ENCODE data around the gene TMEM97. TPM values are rescaled to one million over a fixed set of nuclear protein-coding genes. Genes with fewer than 3 reads are reported as not detected.

The TMEM97 gene
- total and polyA plus RNA-seq, 2 donors, result 3.3 to 17.2 TPM

DNA sequence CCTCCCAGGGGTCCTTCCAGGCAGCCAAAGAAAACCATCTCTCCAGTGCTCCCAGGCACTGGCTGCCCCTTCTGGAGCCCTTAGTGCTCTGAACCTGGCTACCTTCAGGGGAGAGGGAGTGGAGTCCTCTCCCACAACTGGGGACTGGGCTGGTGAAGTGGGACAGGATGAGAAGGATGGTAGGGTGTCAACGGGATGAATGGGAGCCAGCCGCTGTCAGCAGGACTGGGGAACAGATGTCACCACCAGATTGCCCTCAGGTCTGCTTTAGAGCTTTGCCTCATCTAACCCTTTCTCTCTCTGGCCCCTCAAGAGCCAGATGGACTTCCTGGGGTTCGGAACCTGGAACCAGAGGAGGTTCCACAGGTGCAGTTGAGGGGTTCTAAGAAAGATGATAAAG is 46.5 kb downstream of the TMEM97 start:
- Histone ChIP-seq H3K9me3 (ENCODE audit: control insufficient read depth in 2 of 2, insufficient read depth in 1 of 2, low read length in 1 of 2) (no peaks in the 10 kb centered on the region), H3K4me3 (ENCODE audit: low read length in 2 of 2) (no peak overlapping the region), H3K27me3 (ENCODE audit: control insufficient read depth in 2 of 2, insufficient read depth in 1 of 2, low read length in 1 of 2) (peaks cover 0 to 7% of the 10 kb centered on the region in 2 donors), H3K36me3 (ENCODE audit: control insufficient read depth in 2 of 2, insufficient read depth in 2 of 2, low read length in 1 of 2) (peaks cover 31 to 40% of the 10 kb centered on the region in 2 donors), H3K4me1 (ENCODE audit: control insufficient read depth in 2 of 2, insufficient read depth in 2 of 2, low read length in 2 of 2) (no peaks in the 10 kb centered on the region), H3K27ac (ENCODE audit: low read depth in 1 of 2, low read length in 1 of 2) (no peak overlapping the region)
- 94% methylated on average over 3 of the region's 3 CpGs for WGBS
- DNase-seq (ENCODE audit: low read depth in 6 of 9, low spot score in 9 of 9), result no peak

DNA sequence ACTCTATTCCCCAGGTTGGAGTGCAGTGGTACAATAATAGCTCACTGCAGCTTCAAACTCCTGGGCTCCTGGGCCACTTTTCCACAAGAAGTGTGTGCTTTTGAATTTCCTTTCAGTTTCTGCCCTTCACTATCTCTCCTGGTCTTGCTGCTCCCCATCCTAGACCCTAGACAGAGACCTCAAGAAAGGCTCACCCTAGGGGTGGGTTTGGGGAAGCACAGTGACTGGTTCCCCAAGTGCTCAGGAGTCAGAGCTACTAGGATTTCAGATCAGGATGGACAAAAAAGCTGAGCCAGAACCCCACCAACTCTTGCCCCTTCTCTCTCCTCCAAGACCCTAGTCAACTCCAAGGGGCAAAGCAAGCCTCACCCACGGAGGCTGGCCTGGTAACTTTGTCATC is 47.6 kb downstream of the TMEM97 start:
- no peaks in the 10 kb centered on the region for H3K9me3 ChIP-seq (ENCODE audit: control insufficient read depth in 2 of 2, insufficient read depth in 1 of 2, low read length in 1 of 2)
- 95% methylated on average over 1 of the region's 1 CpG for WGBS
- DNase-seq (ENCODE audit: low read depth in 6 of 9, low spot score in 9 of 9), result no peak
- H3K36me3 ChIP-seq (ENCODE audit: control insufficient read depth in 2 of 2, insufficient read depth in 2 of 2, low read length in 1 of 2), result peaks cover 19 to 28% of the 10 kb centered on the region in 2 donors
- peaks cover under 1% of the 10 kb centered on the region in 2 donors for H3K4me1 ChIP-seq (ENCODE audit: control insufficient read depth in 2 of 2, insufficient read depth in 2 of 2, low read length in 2 of 2)
- peaks cover 0 to 16% of the 10 kb centered on the region in 2 donors for H3K27me3 ChIP-seq (ENCODE audit: control insufficient read depth in 2 of 2, insufficient read depth in 1 of 2, low read length in 1 of 2)
- no peak overlapping the region for H3K27ac ChIP-seq (ENCODE audit: low read depth in 1 of 2, low read length in 1 of 2)
- no peak overlapping the region for H3K4me3 ChIP-seq (ENCODE audit: low read length in 2 of 2)

DNA sequence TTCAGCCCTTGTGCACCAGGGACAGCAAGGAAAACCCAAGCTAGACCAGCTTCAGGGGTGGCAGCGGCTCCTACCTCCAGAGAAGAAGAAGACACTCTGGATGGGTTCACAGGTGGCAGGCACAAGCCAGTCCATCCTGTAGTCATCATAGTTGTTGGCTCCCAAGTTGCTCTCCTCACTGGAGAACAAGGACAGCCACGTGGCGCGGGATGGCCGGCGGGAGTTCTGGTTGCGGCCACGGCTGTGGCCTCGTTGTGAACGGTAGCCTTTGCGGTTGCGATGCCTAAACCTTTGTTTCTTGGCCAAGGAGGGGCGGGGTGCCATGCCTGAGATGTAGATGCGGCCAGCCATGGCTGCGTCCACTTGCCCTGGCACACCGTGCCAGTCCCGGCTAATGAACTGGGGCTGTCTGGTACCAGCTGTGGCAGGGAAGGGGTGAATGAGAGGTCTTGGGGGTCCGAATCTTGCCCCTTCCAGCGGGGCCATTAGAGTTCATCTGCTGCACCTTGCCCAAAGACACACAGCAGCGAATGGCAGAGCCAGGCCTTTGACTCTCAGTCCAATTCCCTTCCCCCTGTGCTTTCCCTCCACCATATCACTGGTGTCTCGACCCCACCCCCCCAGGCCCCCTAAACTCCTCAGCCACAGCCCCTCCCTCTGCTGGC is 48.8 kb downstream of the TMEM97 start:
- 97% methylated on average over 21 of the region's 21 CpGs for WGBS
- Histone ChIP-seq H3K4me3 (ENCODE audit: low read length in 2 of 2) (no peak overlapping the region), H3K27me3 (ENCODE audit: control insufficient read depth in 2 of 2, insufficient read depth in 1 of 2, low read length in 1 of 2) (peaks cover 3 to 27% of the 10 kb centered on the region in 2 donors), H3K9me3 (ENCODE audit: control insufficient read depth in 2 of 2, insufficient read depth in 1 of 2, low read length in 1 of 2) (peaks cover 0 to 1% of the 10 kb centered on the region in 2 donors), H3K4me1 (ENCODE audit: control insufficient read depth in 2 of 2, insufficient read depth in 2 of 2, low read length in 2 of 2) (peaks cover 9 to 11% of the 10 kb centered on the region in 2 donors), H3K36me3 (ENCODE audit: control insufficient read depth in 2 of 2, insufficient read depth in 2 of 2, low read length in 1 of 2) (peaks cover 11 to 24% of the 10 kb centered on the region in 2 donors), H3K27ac (ENCODE audit: low read depth in 1 of 2, low read length in 1 of 2) (no peak overlapping the region)
- DNase-seq (ENCODE audit: low read depth in 6 of 9, low spot score in 9 of 9), result no peak

DNA sequence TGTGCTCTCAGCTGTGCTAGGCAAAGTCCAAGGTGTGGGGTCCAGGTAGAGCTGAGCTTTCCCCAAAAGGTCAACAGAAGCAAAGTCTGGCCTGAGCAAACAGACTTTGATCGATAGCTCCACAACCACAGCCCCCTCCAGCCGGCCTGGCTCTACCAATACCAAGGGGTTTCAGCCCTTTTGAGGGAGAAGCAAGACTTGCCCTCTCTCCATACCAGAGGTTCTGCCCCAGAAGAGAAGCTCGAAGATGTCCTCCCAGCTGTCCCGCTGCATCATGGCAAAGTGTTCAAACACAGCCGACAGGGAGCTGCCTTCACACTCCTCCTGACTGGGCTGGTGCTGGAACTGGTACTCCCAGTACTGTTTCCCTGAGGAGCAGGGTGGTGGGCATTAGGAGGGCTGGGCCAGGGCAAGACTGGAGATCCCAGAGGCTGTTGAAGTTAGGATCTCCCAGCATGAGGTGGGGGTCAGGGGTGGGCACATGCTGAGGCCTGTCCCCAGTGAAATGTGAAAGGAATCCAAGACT is 49.4 kb downstream of the TMEM97 start:
- no peak overlapping the region for H3K4me3 ChIP-seq (ENCODE audit: low read length in 2 of 2)
- 94% methylated on average over 5 of the region's 5 CpGs for WGBS
- peaks cover 10 to 14% of the 10 kb centered on the region in 2 donors for H3K4me1 ChIP-seq (ENCODE audit: control insufficient read depth in 2 of 2, insufficient read depth in 2 of 2, low read length in 2 of 2)
- peaks cover 6 to 33% of the 10 kb centered on the region in 2 donors for H3K27me3 ChIP-seq (ENCODE audit: control insufficient read depth in 2 of 2, insufficient read depth in 1 of 2, low read length in 1 of 2)
- DNase-seq (ENCODE audit: low read depth in 6 of 9, low spot score in 9 of 9), result no peak
- H3K9me3 ChIP-seq (ENCODE audit: control insufficient read depth in 2 of 2, insufficient read depth in 1 of 2, low read length in 1 of 2), result peaks cover 0 to 1% of the 10 kb centered on the region in 2 donors
- peaks cover 5 to 19% of the 10 kb centered on the region in 2 donors for H3K36me3 ChIP-seq (ENCODE audit: control insufficient read depth in 2 of 2, insufficient read depth in 2 of 2, low read length in 1 of 2)
- no peak overlapping the region for H3K27ac ChIP-seq (ENCODE audit: low read depth in 1 of 2, low read length in 1 of 2)

DNA sequence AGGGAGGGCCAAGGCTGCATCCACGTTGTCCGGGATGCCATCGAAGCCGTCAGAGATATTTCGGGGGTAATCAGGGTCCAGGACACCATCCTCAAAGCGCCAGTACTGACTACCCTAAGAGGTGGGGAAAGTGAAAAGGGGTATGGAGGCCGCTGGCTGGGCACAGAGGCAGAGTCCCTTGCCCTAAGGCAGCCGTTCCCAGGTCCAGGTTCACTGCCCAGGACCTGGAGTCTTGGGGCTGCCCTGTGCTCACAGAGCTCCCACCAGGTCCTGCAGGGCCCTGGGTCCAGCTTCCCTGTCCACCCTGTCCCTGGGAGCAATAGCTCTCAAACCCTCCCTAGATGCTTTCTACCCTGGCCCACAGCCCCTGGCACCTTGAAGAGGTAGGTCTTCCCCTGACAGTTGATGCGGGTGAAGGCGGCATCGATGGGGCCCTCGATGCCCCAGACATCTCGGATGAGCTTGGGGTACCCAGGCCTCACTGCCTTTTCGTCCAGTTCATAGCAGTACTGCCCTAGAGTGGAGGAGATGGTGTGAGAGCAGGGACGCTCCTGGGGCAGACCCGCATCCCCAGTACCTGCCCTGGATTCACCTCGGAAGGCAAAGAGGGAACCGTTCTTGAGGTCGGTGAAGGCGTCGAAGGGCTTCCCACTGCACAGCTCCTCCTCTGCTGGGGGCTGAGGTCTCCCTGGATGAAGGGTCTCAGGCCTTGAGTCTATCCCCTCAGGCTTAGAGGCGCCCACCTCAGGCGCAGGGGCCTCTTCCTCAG is 50.1 kb downstream of the TMEM97 start:
- Histone ChIP-seq H3K4me3 (ENCODE audit: low read length in 2 of 2) (no peak overlapping the region), H3K36me3 (ENCODE audit: control insufficient read depth in 2 of 2, insufficient read depth in 2 of 2, low read length in 1 of 2) (peaks cover 0 to 12% of the 10 kb centered on the region in 2 donors), H3K27me3 (ENCODE audit: control insufficient read depth in 2 of 2, insufficient read depth in 1 of 2, low read length in 1 of 2) (peaks cover 8 to 40% of the 10 kb centered on the region in 2 donors), H3K9me3 (ENCODE audit: control insufficient read depth in 2 of 2, insufficient read depth in 1 of 2, low read length in 1 of 2) (peaks cover 0 to 1% of the 10 kb centered on the region in 2 donors), H3K27ac (ENCODE audit: low read depth in 1 of 2, low read length in 1 of 2) (no peak overlapping the region), H3K4me1 (ENCODE audit: control insufficient read depth in 2 of 2, insufficient read depth in 2 of 2, low read length in 2 of 2) (peaks cover 10 to 14% of the 10 kb centered on the region in 2 donors)
- no peak for DNase-seq (ENCODE audit: low read depth in 6 of 9, low spot score in 9 of 9)
- whole genome bisulfite sequencing, result 97% methylated on average over 23 of the region's 23 CpGs

DNA sequence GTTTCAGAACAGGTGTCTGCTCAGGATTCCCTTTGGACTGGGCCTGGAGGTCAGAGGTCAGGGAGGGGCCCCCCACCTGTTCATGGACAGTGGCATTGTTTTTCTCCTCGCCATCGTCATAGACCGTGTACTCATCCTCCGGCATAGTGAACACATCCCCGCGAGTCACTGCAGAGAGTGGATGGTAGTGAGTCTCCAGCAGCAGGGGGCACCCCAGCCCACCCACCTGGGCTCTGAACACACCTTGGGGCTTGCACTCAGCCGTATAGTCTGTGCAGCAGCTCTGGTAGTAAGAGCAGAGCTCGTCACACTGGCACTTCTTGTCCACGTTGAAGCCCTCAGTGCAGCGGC is 50.7 kb downstream of the TMEM97 start:
- no peak overlapping the region for H3K27ac ChIP-seq (ENCODE audit: low read depth in 1 of 2, low read length in 1 of 2)
- DNase-seq (ENCODE audit: low read depth in 6 of 9, low spot score in 9 of 9), result no peak
- 92% methylated on average over 10 of the region's 10 CpGs for WGBS
- H3K27me3 ChIP-seq (ENCODE audit: control insufficient read depth in 2 of 2, insufficient read depth in 1 of 2, low read length in 1 of 2), result peaks cover 8 to 45% of the 10 kb centered on the region in 2 donors
- no peak overlapping the region for H3K4me3 ChIP-seq (ENCODE audit: low read length in 2 of 2)
- peaks cover 0 to 1% of the 10 kb centered on the region in 2 donors for H3K9me3 ChIP-seq (ENCODE audit: control insufficient read depth in 2 of 2, insufficient read depth in 1 of 2, low read length in 1 of 2)
- peaks cover 0 to 7% of the 10 kb centered on the region in 2 donors for H3K36me3 ChIP-seq (ENCODE audit: control insufficient read depth in 2 of 2, insufficient read depth in 2 of 2, low read length in 1 of 2)
- H3K4me1 ChIP-seq (ENCODE audit: control insufficient read depth in 2 of 2, insufficient read depth in 2 of 2, low read length in 2 of 2), result peaks cover 10 to 14% of the 10 kb centered on the region in 2 donors

DNA sequence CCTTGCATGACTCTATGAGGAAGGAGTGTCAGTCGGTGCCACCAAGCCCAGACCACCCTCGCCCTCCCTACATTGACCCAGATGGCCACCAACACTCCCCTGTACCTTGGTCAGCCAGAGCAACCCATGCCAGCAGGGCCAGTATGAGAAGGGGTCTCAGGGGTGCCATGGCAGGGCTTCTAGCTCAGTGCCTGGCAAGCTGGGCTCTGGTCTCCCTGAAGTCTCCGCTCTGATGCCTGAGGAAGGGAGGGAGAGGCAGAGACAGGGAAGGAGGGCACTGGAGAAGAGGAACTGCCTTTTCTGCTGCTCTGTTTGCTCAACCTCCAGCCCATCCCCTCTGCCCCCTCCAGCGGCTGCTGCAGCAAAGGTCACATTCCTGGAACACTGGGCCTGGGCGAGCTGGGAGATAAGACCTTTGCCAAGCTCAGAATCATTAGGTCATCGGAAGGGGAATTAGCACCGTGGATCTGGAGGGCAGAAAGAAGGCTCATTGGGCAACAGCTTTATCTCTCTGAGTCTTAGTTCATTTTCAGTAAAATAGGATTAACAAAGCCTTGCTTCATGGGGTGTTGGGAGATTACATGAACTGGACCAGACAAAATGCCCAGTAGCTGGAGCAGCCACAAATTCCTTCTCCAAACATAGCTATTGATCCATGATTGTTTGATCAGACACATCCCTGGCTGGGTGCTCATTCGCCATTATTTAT is 51.2 kb downstream of the TMEM97 start, which contains the start of gene VTN:
Gene VTN, minus strand, starts transcription at position 273 of the 709 bp plus-strand sequence. Its CDS starts 104 bp downstream, at position 169.
- peaks cover 10 to 14% of the 10 kb centered on the region in 2 donors for H3K4me1 ChIP-seq (ENCODE audit: control insufficient read depth in 2 of 2, insufficient read depth in 2 of 2, low read length in 2 of 2)
- no peak for DNase-seq (ENCODE audit: low read depth in 6 of 9, low spot score in 9 of 9)
- peaks cover 0 to 1% of the 10 kb centered on the region in 2 donors for H3K9me3 ChIP-seq (ENCODE audit: control insufficient read depth in 2 of 2, insufficient read depth in 1 of 2, low read length in 1 of 2)
- no peak within 1 kb of the TSS for H3K27ac ChIP-seq (ENCODE audit: low read depth in 1 of 2, low read length in 1 of 2)
- 63% methylated on average over 8 of the region's 8 CpGs for WGBS
- H3K27me3 ChIP-seq (ENCODE audit: control insufficient read depth in 2 of 2, insufficient read depth in 1 of 2, low read length in 1 of 2), result peaks cover 8 to 50% of the 10 kb centered on the region in 2 donors
- H3K4me3 ChIP-seq (ENCODE audit: low read length in 2 of 2), result peak within 1 kb of the TSS; percentile 44 to 68
- peaks cover 0 to 1% of the 10 kb centered on the region in 2 donors for H3K36me3 ChIP-seq (ENCODE audit: control insufficient read depth in 2 of 2, insufficient read depth in 2 of 2, low read length in 1 of 2)

DNA sequence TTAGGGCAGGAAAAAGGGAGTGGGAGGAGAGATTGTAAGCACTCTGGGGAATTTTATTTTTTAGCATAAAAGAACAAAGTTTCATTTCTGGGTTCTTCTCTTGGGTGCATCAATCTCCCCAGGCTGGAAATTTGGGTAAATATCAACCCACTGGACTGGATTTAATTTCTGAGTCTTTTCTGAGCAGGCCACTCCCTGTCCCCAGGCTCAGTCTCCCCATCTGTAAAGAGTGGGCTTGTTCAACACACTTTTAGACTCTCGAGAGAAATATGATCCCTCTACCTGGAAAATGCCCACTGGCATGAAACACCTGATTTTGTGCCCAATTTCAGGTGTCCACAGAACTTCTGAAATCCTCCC is 51.7 kb downstream of the TMEM97 start:
- 93% methylated on average over 1 of the region's 1 CpG for WGBS
- DNase-seq (ENCODE audit: low read depth in 6 of 9, low spot score in 9 of 9), result no peak
- Histone ChIP-seq H3K4me1 (ENCODE audit: control insufficient read depth in 2 of 2, insufficient read depth in 2 of 2, low read length in 2 of 2) (peaks cover 10 to 14% of the 10 kb centered on the region in 2 donors), H3K36me3 (ENCODE audit: control insufficient read depth in 2 of 2, insufficient read depth in 2 of 2, low read length in 1 of 2) (no peaks in the 10 kb centered on the region), H3K9me3 (ENCODE audit: control insufficient read depth in 2 of 2, insufficient read depth in 1 of 2, low read length in 1 of 2) (peaks cover 0 to 1% of the 10 kb centered on the region in 2 donors), H3K27ac (ENCODE audit: low read depth in 1 of 2, low read length in 1 of 2) (no peak overlapping the region), H3K4me3 (ENCODE audit: low read length in 2 of 2) (no peak overlapping the region), H3K27me3 (ENCODE audit: control insufficient read depth in 2 of 2, insufficient read depth in 1 of 2, low read length in 1 of 2) (peaks cover 8 to 50% of the 10 kb centered on the region in 2 donors)

All from thymus (tissue), 11 donors.